IMR-90 (cell line): ENCODE data around the gene SCLY. TPM values are rescaled to one million over a fixed set of nuclear protein-coding genes. Genes with fewer than 3 reads are reported as not detected.

Source experiments
- ATAC-seq: fragments of 200-7000 bp; cut with Tn5 transposase; 2 replicates; pipeline ENCODE4 v1.9.1; 2020; ENCODE audit warnings: low read depth, mild to moderate bottlenecking, moderate library complexity
- BruUV-seq: library from RNA; stranded (reverse); fragments of 400-500 nt; replicated peaks from 2 replicates; lab custom pipeline; 2021; lab: Mats Ljungman, UMichigan
- CTCF ChIA-PET: fragments of 300-600 bp; formaldehyde crosslinking; extraction: SDS; loops from one replicate; lab custom pipeline; 2021; ENCODE audit warnings: antibody characterized with exemption; lab: Yijun Ruan, JAX
- POLR2A ChIA-PET: fragments of 300-600 bp; sonication (Branson Sonifier 250); formaldehyde crosslinking; loops from one replicate; lab custom pipeline; 2022; ENCODE audit warnings: antibody characterized with exemption; ENCODE audit not compliant: unreplicated experiment; lab: Charles Lee
- DNase-seq: peaks from one replicate; pipeline ENCODE4 v3.0.0; 2013
- H2AFZ ChIP-seq: replicated peaks from 2 replicates; pipeline ENCODE3; 2013; ENCODE audit warnings: low read length, mild to moderate bottlenecking; ENCODE audit not compliant: poor library complexity
- H2AK5ac ChIP-seq: 2 replicates; pipeline ENCODE4 v1.6.1; 2013; ENCODE audit warnings: low read depth, low read length, inconsistent platforms
- H2AK9ac ChIP-seq: replicated peaks from 2 replicates; pipeline ENCODE3; 2013; ENCODE audit warnings: mild to moderate bottlenecking, low read depth, low read length, moderate library complexity; ENCODE audit not compliant: poor library complexity
- H2BK120ac ChIP-seq: 2 replicates; pipeline ENCODE4 v1.6.1; 2013; ENCODE audit warnings: low read depth, low read length, inconsistent platforms
- H2BK15ac ChIP-seq: 3 replicates; pipeline ENCODE4 v1.6.1; 2013; ENCODE audit warnings: low read depth, low read length, inconsistent platforms
- H2BK20ac ChIP-seq: 2 replicates; pipeline ENCODE4 v1.6.1; 2013; ENCODE audit warnings: low read depth, mild to moderate bottlenecking, inconsistent platforms, low read length, moderate library complexity
- H2BK5ac ChIP-seq: 2 replicates; pipeline ENCODE4 v1.6.1; 2013; ENCODE audit warnings: mild to moderate bottlenecking, low read depth, low read length, inconsistent platforms; ENCODE audit not compliant: poor library complexity, severe bottlenecking
- H3K14ac ChIP-seq: replicated peaks from 2 replicates; pipeline ENCODE4 v1.6.1; 2013; ENCODE audit warnings: low read depth, low read length, inconsistent platforms
- H3K18ac ChIP-seq: 2 replicates; pipeline ENCODE4 v1.6.1; 2013; ENCODE audit warnings: low read depth, low read length, control low read depth
- H3K23ac ChIP-seq: 2 replicates; pipeline ENCODE4 v1.6.1; 2013; ENCODE audit warnings: low read depth, low read length, inconsistent platforms
- H3K27ac ChIP-seq: 2 replicates; pipeline ENCODE4 v1.5.1; 2013; ENCODE audit warnings: mild to moderate bottlenecking, control low read depth, low read length; ENCODE audit not compliant: insufficient read depth
- H3K27me3 ChIP-seq: 2 replicates; pipeline ENCODE4 v1.6.1; 2013; ENCODE audit warnings: low read length; ENCODE audit not compliant: control insufficient read depth, insufficient read depth
- H3K36me3 ChIP-seq: 2 replicates; pipeline ENCODE4 v1.6.1; 2013; ENCODE audit warnings: low read length, mixed read lengths; ENCODE audit not compliant: control insufficient read depth, insufficient read depth
- H3K4ac ChIP-seq: 2 replicates; pipeline ENCODE4 v1.6.1; 2013; ENCODE audit warnings: low read depth, low read length, inconsistent platforms
- H3K4me1 ChIP-seq: 2 replicates; pipeline ENCODE4 v1.6.1; 2013; ENCODE audit warnings: low read length, mixed read lengths; ENCODE audit not compliant: control insufficient read depth, insufficient read depth
- H3K4me2 ChIP-seq: 2 replicates; pipeline ENCODE4 v1.6.1; 2013; ENCODE audit warnings: low read depth, mild to moderate bottlenecking, control low read depth, low read length, moderate library complexity
- H3K4me3 ChIP-seq: 2 replicates; pipeline ENCODE4 v1.5.1; 2013; ENCODE audit warnings: low read depth, mild to moderate bottlenecking, control low read depth, low read length, moderate library complexity; ENCODE audit not compliant: insufficient read depth
- H3K56ac ChIP-seq: 2 replicates; pipeline ENCODE4 v1.6.1; 2013; ENCODE audit warnings: low read length, inconsistent platforms; ENCODE audit not compliant: insufficient read depth; ENCODE audit errors: extremely low read depth
- H3K79me1 ChIP-seq, 2 experiments: 2 replicates each; pipeline ENCODE4 v1.6.1; 2013; ENCODE audit warnings: low read length in 2 of 2, inconsistent platforms in 1 of 2, low read depth in 1 of 2
- H3K9ac ChIP-seq: 2 replicates; pipeline ENCODE4 v1.6.1; 2013; ENCODE audit warnings: low read depth, low read length, control low read depth
- H3K9me1 ChIP-seq: 2 replicates; pipeline ENCODE4 v1.6.1; 2013; ENCODE audit warnings: low read length, inconsistent platforms; ENCODE audit not compliant: insufficient read depth
- H3K9me3 ChIP-seq: 2 replicates; pipeline ENCODE4 v1.6.1; 2013; ENCODE audit warnings: low read length; ENCODE audit not compliant: control insufficient read depth, insufficient read depth
- H4K20me1 ChIP-seq: 2 replicates; pipeline ENCODE4 v1.6.1; 2013; ENCODE audit warnings: low read length, inconsistent platforms; ENCODE audit not compliant: insufficient read depth
- H4K5ac ChIP-seq: 2 replicates; pipeline ENCODE4 v1.6.1; 2013; ENCODE audit warnings: mild to moderate bottlenecking, low read depth, low read length, control low read depth
- H4K8ac ChIP-seq, 2 experiments: 2 replicates each; pipeline ENCODE4 v1.6.1; 2013; ENCODE audit warnings: low read depth in 2 of 2, low read length in 2 of 2, control low read depth in 1 of 2, inconsistent platforms in 1 of 2
- H4K91ac ChIP-seq: 2 replicates; pipeline ENCODE4 v1.6.1; 2013; ENCODE audit warnings: low read depth, low read length, inconsistent platforms; ENCODE audit not compliant: insufficient read depth
- BHLHE40 ChIP-seq: fragments of 150-350 bp; IDR thresholded peaks from 2 replicates; pipeline ENCODE4 v1.6.1; 2016; ENCODE audit warnings: mild to moderate bottlenecking, low read depth, low read length
- CEBPB ChIP-seq: IDR thresholded peaks from 2 replicates; pipeline ENCODE4 v1.6.1; 2012; ENCODE audit warnings: low read depth, low read length, improper control_type of control experiment
- CHD1 ChIP-seq: IDR thresholded peaks from 2 replicates; pipeline ENCODE4 v1.6.1; 2012; ENCODE audit warnings: low read depth, low read length, improper control_type of control experiment
- FOS ChIP-seq: fragments of 150-350 bp; IDR thresholded peaks from 2 replicates; pipeline ENCODE4 v1.6.1; 2016; ENCODE audit warnings: low read depth, low read length
- MAFK ChIP-seq: IDR thresholded peaks from 2 replicates; pipeline ENCODE4 v1.6.1; 2012; ENCODE audit warnings: low read depth, low read length, improper control_type of control experiment
- MAZ ChIP-seq: IDR thresholded peaks from 2 replicates; pipeline ENCODE4 v1.6.1; 2012; ENCODE audit warnings: low read depth, mild to moderate bottlenecking, low read length, improper control_type of control experiment, moderate library complexity, borderline replicate concordance
- POLR2A ChIP-seq: IDR thresholded peaks from 2 replicates; pipeline ENCODE4 v1.6.1; 2012; ENCODE audit warnings: mild to moderate bottlenecking, low read depth, low read length
- RAD21 ChIP-seq: IDR thresholded peaks from 2 replicates; pipeline ENCODE4 v1.6.1; 2012; ENCODE audit warnings: low read length, improper control_type of control experiment
- RCOR1 ChIP-seq: IDR thresholded peaks from 2 replicates; pipeline ENCODE4 v1.6.1; 2012; ENCODE audit warnings: mild to moderate bottlenecking, low read length, improper control_type of control experiment; ENCODE audit not compliant: insufficient replicate concordance
- WGBS, 2 experiments: methylation state at CpG; one replicate each; pipeline versions ENCODE4 v1.1.5 to v1.1.7; 2013; ENCODE audit warnings: missing lambda C conversion rate in 2 of 2; ENCODE audit not compliant: insufficient read length in 1 of 2; ENCODE audit errors: extremely low coverage in 2 of 2; 5-methylcytosine and 5-hydroxymethylcytosine counted together
- dilution Hi-C: fragments of 300-500 bp; cut with HindIII; formaldehyde crosslinking; loops from one replicate; pipeline ENCODE4 v1.14.3; 2018; ENCODE audit warnings: low sequenced_read_pairs; ENCODE audit not compliant: unreplicated experiment
- in situ Hi-C: fragments of 300-500 bp; cut with MboI; formaldehyde crosslinking; loops from 3 replicates; pipeline ENCODE4 v1.14.3; 2019; ENCODE audit warnings: low sequenced_read_pairs, inconsistent platforms, mixed read lengths
- intact Hi-C: fragments of 100-400 bp; cut with micrococcal nuclease; formaldehyde crosslinking; loops from 2 replicates; pipeline ENCODE4 v1.10.0; 2022
- polyA plus RNA-seq, 3 experiments: library from polyadenylated mRNA; depleted of rRNA; stranded (reverse); fragments of >200 nt; gene quantifications; 2 replicates each; pipeline ENCODE4 v1.2.3, GENCODE V29; 2012; ENCODE audit warnings: low replicate concordance in 1 of 3
- total RNA-seq: library from RNA; depleted of rRNA; stranded (reverse); fragments of >200 nt; gene quantifications from 2 replicates; pipeline ENCODE4 v1.2.3, GENCODE V29; 2012
- TF ChIP-seq, protein P1 (sequence below): fragments of 150-350 bp; IDR thresholded peaks from 2 replicates; pipeline ENCODE4 v1.6.1; 2017; ENCODE audit warnings: mild to moderate bottlenecking, antibody characterized with exemption, low read length, low read depth
- TF ChIP-seq, protein P2 (sequence below): fragments of 150-350 bp; IDR thresholded peaks from 2 replicates; pipeline ENCODE4 v1.6.1; 2016; ENCODE audit warnings: low read depth, mild to moderate bottlenecking, low read length, moderate library complexity, borderline replicate concordance
- TF ChIP-seq, protein P3 (sequence below): conservative IDR thresholded peaks from 2 replicates; pipeline ENCODE4 v1.5.1; 2012; ENCODE audit warnings: mild to moderate bottlenecking, low read depth, low read length, improper control_type of control experiment

The SCLY gene
- total and polyA plus RNA-seq, 2 of the 4 experiments (the other 2 are of a cell fraction): 8.6 to 10.5 TPM

DNA sequence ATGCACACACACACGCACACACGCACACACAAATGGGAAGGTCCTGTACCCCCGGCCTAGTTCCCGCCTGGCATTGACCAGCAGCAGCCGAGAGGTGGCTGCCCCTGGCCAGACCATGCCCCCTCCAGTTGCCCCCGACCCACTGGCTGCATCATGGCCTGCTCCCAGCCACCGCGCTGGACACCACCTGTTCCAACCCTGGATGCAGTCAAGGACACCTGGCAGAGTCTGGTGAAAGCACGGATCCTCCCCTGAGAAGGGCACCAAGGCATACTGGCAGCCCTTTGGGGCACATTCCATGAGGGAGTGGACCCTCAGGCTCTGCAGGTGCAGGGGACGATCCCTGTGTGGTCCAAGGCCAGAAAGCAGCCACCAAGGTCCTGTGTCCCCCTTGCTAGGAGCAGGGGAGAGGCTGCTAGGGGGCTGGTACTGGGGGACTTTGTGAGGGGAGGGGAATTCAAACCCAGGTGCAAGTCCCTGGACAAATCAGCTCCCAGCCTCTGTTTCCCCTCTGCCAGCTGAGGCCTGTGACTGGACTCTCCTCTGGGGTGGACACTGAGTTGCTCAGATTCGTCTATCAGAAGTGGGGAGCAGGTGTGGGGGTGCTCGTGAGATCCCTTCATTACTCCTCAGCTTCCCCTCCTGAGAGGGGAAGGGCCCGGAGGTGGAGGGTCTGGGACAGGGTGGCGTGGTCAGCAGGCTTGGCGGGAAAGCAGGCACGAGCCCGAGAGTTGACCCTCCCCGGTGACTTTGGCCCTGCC lies 42.8 kb downstream of the SCLY start:
- Histone ChIP-seq H3K79me1 (no peaks in the 10 kb centered on the region), H4K5ac (no peak overlapping the region), H2BK20ac (no peak overlapping the region), H3K27ac (no peak overlapping the region), H2AK9ac (no peak overlapping the region), H3K23ac (no peak overlapping the region), H3K14ac (no peak overlapping the region), H3K9me1 (no peaks in the 10 kb centered on the region), H2AK5ac (no peak overlapping the region), H4K8ac (no peak overlapping the region), H3K4me2 (no peak overlapping the region), H3K4me1 (no peaks in the 10 kb centered on the region), H4K20me1 (no peaks in the 10 kb centered on the region), H2BK5ac (no peak overlapping the region), H4K91ac (no peak overlapping the region), H3K36me3 (no peaks in the 10 kb centered on the region), H3K27me3 (no peaks in the 10 kb centered on the region; the same call in 1 of the 2 replicates), H3K4ac (no peak overlapping the region), H3K9me3 (no peaks in the 10 kb centered on the region), H3K56ac (no peak overlapping the region), H2BK15ac (no peak overlapping the region), H3K9ac (no peak overlapping the region), H2BK120ac (no peak overlapping the region), H2AFZ (no peak overlapping the region), H3K4me3 (no peak overlapping the region), H3K18ac (no peak overlapping the region)
- ATAC-seq: no peak
- no peak for TF ChIP-seq CEBPB
- no peak for TF ChIP-seq BHLHE40
- TF ChIP-seq, protein P1, sequence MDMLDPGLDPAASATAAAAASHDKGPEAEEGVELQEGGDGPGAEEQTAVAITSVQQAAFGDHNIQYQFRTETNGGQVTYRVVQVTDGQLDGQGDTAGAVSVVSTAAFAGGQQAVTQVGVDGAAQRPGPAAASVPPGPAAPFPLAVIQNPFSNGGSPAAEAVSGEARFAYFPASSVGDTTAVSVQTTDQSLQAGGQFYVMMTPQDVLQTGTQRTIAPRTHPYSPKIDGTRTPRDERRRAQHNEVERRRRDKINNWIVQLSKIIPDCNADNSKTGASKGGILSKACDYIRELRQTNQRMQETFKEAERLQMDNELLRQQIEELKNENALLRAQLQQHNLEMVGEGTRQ: no peak
- TF ChIP-seq RCOR1: no peak
- TF ChIP-seq, protein P2, sequence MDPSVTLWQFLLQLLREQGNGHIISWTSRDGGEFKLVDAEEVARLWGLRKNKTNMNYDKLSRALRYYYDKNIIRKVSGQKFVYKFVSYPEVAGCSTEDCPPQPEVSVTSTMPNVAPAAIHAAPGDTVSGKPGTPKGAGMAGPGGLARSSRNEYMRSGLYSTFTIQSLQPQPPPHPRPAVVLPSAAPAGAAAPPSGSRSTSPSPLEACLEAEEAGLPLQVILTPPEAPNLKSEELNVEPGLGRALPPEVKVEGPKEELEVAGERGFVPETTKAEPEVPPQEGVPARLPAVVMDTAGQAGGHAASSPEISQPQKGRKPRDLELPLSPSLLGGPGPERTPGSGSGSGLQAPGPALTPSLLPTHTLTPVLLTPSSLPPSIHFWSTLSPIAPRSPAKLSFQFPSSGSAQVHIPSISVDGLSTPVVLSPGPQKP: no peak
- TF ChIP-seq FOS: no peak
- no peak for TF ChIP-seq POLR2A
- no peak for TF ChIP-seq CHD1
- no peak for TF ChIP-seq MAZ
- no peak for TF ChIP-seq MAFK
- TF ChIP-seq RAD21: no peak
- TF ChIP-seq, protein P3, sequence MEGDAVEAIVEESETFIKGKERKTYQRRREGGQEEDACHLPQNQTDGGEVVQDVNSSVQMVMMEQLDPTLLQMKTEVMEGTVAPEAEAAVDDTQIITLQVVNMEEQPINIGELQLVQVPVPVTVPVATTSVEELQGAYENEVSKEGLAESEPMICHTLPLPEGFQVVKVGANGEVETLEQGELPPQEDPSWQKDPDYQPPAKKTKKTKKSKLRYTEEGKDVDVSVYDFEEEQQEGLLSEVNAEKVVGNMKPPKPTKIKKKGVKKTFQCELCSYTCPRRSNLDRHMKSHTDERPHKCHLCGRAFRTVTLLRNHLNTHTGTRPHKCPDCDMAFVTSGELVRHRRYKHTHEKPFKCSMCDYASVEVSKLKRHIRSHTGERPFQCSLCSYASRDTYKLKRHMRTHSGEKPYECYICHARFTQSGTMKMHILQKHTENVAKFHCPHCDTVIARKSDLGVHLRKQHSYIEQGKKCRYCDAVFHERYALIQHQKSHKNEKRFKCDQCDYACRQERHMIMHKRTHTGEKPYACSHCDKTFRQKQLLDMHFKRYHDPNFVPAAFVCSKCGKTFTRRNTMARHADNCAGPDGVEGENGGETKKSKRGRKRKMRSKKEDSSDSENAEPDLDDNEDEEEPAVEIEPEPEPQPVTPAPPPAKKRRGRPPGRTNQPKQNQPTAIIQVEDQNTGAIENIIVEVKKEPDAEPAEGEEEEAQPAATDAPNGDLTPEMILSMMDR: no peak
- in situ Hi-C loops (no loop called here), dilution Hi-C loops (no loop called here), intact Hi-C loops (no loop called here)
- no peak for DNase-seq
- WGBS, 2 experiments: 84% methylated on average over 10 of the region's 18 CpGs; no CpG with 5 or more reads in 1 of the 2 experiments
- CTCF ChIA-PET: no interaction called here
- POLR2A ChIA-PET: no interaction called here
- no TSS peak for BruUV-seq
